GM19025 (cell line): ENCODE data around the gene CHERP.
"Not testable (repeated sequence)": the region's sequence is repeated elsewhere in the genome, so short reads cannot be mapped to it uniquely, and the experiment has no call there.

Experiments
- ATAC-seq: cut with Tn5 transposase; IDR thresholded peaks from one replicate; pipeline ENCODE4 v1.9.1; 2021; ENCODE audit warnings: mild to moderate bottlenecking, low read depth, moderate library complexity; ENCODE audit not compliant: unreplicated experiment

Gene CHERP

GRCh38 chr19:16486476-16486875 is 55.8 kb downstream of the CHERP start:
- ATAC-seq, result not testable (repeated sequence)

GRCh38 chr19:16482745-16483144 is 59.5 kb downstream of the CHERP start:
- no peak for ATAC-seq

GRCh38 chr19:16477311-16477710 is 64.9 kb downstream of the CHERP start:
- no peak for ATAC-seq

- ATAC-seq, result no peak
These were observed 65.8 kb downstream of the CHERP start for GRCh38 chr19:16476401-16476800.

GRCh38 chr19:16473875-16474392 is 68.3 kb downstream of the CHERP start:
- no peak for ATAC-seq

GRCh38 chr19:16472992-16473391 is 69.2 kb downstream of the CHERP start:
- ATAC-seq, result no peak

- ATAC-seq, result not testable (repeated sequence)
These were observed 69.7 kb downstream of the CHERP start for GRCh38 chr19:16472559-16472899.

GRCh38 chr19:16470911-16471811 is 71.1 kb downstream of the CHERP start:
- peak; percentile 16 for ATAC-seq

- ATAC-seq, result no peak
These were observed 71.7 kb downstream of the CHERP start for GRCh38 chr19:16470541-16470910.
